Stimulated activated CD8-positive, alpha-beta memory T cell treated with anti-CD3 and anti-CD28 coated beads, Interleukin-7, amount 100 ng/mL, for 48 hours (primary cell): ENCODE measurements around the gene COMP.

Experiments
- DNase-seq, 2 donors: peaks; one replicate each; pipeline ENCODE4 v3.0.0-alpha.2; 2020; ENCODE audit warnings: low read depth in 1 of 2; ENCODE audit errors: extremely low read depth in 1 of 2

The COMP gene

DNA sequence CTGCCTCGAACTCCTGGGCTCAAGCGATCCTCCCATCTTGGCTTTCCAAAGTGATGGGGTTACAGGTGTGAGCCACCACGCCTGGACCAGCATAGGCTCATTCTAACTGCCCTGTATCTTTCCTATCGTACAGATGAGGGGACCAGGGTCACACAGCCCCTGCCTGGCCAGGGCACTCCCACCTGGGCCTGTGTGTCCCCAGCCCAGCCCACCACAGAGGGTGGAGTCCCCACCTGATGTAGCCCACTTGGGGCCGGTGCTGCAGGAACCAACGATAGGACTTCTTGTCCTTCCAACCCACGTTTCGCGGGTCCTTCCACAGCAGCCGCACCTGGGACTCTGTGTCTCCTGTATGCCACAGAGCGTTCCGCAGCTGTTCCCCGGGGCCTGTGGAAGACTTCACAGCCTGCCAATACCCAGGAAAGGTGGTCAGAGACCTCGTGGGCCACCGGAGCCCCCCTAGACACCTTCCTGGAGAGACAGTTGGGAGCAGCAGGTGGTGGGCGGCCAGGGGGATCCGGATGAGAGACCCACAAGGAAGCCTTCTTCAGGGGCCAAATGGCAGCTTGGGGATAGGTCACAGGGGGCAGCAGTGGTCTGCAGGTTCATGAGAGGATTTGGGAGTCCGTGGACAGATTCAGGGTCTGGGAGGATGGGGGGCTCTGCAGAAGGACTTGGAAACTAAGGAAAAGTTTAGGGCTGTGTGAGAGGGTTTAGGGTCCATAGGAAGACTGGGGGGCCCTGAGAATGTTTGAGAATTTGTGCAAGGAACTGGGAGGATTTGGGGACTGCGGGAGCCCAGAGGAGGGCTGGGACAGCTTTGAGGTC is 6.9 kb downstream of the COMP start:
- DNase-seq, result no peak

DNA sequence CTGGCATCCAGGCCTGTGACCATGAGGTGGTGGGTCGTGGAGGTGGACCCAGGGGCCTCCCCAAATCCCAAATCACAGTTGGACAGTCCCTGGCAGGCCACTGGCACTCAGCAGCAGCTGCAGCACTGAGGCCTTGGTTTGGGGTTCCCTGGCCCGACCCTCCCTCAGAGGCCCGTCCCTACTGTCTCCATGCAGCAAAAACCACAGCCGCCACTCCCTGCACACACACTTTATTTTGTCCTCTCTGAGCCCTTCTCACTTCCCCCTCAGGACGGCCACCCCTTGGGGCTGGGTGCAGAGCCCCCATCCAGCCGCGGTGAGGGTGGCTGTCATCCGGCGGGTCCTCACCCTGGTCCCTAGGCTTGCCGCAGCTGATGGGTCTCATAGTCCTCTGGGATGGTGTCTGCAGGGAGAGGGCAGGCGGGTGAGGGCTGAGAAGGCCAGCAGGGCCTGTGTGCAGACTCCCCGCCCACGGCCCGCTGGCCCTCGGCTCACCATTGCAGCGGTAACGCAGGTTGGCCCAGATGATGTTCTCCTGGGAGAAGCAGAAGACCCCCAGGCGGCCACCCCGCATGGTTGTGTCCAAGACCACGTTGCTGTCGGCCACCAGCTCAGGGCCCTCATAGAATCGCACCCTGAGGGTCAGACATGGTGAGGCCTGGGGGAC is 8.4 kb downstream of the COMP start:
- DNase-seq, result no peak

DNA sequence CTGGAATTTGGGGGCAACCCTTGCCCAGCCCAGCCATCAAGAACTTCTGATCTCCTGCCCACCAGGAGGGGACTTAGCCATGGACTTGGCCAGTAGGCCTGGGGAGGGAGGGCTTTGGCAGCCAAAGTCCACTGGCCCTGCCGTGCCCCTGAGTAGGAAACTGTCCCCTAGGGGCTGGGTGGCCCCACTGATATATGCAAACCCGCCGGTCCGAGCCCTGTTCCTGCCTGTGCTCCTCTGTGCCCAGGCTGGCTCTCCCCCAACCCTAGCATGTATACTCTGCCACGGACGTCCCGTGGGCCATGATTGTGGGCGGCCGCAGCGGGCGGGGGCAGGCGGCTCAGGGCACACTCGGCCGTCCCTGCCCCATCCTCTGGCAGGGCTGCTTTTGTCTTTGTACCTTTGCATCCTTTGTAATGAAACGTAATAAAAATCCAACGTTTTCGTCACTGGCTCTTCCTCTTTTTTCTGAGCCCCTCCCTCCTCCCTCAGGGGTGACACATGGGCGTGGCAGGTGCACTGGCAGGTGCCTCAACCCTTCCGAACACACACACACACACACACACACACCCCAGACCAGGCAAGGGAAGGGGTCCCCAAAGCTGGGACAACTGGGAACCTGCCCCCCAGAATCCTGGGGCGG is 9.1 kb downstream of the COMP start:
- no peak for DNase-seq

DNA sequence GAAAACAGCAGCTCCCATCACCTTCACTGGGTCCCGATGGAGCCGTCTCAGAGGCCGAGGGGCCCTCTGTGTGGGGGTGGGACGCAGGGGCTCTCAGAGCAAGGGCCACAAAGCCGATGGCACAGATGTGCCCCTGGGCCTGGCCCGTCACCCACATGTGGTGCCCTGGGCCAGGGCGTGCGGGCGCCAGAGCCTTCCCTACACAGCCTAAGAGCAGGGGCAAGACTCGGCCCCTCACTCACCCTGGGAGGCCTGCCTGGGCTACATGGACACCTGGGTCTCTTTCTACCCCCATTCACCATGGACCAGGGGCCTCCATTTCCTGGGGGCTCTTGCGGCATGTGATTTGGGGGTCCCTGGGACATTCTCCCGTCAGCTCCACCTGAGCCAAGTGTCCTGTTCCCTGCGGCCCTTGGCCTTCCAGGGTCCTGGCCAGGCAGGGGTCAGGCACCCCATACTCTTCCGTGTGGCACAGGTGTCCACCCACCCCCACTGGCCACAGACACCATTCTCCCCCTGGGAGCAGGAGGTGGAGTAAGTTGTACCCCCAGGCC is 10.0 kb downstream of the COMP start:
- no peak for DNase-seq

DNA sequence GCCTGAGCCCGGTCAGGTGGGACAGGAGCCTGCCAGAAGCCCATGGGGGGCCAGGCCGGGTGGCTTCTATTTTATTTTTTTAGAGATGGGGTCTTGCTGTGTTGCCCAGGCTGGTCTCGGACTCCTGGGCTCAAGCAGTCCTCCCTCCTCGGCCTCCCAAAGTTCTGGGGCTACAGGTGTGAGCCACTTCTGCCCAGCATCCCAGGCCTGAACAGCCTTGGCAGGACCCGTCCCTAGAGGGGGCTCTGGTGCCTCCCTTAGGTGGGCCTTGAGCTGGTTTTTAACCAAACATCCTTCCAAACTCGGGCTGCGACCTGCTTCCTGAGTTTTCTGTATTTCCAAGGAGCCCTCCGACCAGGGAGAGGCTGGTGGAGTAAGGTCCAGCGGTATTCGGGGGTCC is 10.5 kb downstream of the COMP start:
- no peak for DNase-seq

DNA sequence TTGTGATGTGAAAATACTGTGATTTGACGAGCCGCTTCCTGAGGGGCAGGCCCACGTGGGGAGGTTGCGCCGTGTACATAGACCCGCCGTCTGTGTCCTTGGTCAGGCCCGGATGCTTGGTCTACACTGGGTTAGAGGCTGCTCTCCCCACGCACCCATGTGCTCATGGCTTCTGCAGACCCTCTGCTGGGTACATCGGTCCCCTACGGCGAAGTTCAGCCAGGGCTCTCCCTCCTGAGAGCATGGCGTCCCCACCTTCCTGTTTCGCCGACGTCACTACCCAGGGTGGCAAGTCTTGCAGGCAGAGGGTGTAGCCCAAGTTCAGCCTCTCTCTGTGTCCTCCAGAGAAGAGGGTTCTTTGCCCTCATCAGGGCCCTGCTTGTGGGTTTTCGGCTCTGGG is 11.0 kb downstream of the COMP start:
- DNase-seq, result no peak

DNA sequence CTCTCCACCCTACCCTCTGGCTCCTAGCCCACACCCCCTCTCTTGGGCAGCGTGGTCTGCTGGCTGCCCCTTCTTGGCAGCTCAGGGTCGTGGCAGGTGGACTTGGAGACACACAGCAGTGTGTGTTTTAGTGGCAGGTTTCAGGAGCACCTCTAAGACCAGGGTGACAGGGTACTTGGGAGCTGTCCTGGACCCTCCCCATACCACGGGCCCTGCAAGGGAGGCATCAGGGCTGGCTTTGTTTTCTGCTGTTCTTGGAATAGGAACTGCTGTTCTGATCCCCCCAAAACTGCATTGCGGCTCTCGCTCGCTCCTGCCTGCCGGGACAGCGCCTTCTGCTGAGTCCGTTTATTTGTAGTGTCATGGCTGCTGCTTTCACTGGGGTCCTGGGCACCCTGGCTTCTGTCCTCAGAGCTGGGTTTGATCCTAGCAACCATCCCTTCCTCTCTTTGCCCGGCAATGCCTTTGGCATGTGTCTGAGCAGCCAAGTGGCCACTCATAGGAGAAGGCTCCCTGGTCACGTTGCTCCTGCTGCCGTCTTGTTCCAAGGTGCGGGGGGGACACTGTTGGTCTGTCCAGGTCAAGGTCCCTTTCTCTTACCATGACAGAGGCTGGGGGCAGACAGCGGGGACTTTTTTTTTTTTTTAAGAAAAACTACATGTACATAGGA is 12.1 kb downstream of the COMP start:
- DNase-seq, result no peak

DNA sequence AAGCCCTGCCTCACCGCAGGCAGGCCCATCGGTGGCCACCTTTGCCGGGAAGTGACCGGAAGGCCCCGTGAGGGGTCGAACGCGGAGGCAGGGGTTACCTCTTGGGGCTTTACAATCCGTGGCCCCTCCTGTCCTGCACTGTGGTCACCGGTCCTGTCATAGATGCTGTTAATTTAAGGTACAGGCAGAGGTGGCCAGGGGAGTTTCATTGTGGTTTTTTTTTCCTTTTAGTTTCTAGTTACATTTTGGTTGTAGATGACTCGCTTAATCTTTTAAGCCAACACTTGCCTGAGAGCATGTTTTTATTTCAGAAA is 13.1 kb downstream of the COMP start:
- DNase-seq, result no peak

DNA sequence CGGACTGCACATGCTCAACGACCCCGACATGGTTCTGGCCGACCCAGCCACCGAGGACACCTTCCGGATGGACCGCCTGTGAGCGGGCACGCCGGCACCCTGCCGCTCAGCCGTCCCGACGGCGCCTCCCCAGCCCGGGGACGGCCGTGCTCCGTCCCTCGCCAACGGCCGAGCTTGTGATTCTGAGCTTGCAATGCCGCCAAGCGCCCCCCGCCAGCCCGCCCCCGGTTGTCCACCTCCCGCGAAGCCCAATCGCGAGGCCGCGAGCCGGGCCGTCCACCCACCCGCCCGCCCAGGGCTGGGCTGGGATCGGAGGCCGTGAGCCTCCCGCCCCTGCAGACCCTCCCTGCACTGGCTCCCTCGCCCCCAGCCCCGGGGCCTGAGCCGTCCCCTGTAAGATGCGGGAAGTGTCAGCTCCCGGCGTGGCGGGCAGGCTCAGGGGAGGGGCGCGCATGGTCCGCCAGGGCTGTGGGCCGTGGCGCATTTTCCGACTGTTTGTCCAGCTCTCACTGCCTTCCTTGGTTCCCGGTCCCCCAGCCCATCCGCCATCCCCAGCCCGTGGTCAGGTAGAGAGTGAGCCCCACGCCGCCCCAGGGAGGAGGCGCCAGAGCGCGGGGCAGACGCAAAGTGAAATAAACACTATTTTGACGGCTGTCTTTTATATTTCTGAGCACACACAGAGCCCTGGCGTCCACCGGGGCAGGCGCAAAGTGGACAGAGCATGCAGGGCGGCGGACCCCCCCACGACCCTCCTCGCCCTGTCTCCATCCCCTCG is 13.6 kb downstream of the COMP start:
- no peak for DNase-seq

DNA sequence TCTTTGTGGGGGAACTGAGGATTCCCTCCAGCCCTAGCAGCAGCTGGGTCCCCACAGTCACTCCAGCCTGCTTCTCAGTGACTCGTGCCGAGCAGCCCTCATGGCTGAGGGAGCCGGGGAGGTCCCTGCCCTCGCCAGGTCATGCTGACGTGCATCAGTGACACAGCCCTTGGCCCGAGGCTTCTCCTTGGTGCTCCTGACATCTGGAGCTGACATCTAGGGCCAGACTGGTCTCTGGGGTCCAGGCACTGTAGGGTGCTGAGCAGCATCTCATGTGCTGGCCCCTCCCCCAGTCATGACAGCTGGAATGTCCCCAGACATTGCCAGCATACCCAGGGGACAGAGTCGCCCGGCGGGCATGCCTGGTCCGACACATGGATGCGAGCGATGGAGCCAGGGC is 14.4 kb downstream of the COMP start:
- DNase-seq, result no peak

DNA sequence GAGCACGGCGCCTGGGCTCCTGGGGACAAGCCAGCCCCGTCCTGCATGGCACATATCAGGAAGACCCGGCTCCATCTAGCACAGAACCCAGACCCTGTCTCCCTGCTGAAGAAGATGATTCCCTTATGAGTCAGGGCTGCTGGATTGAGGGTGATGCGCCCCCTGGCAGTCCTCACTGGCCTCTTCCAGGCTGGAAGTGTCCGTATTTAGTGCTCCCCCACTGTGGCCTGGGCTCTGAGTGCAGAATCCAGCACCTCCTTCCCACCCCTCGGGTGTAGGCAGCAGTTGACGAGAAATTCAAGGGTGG is 14.9 kb downstream of the COMP start:
- DNase-seq, result no peak

DNA sequence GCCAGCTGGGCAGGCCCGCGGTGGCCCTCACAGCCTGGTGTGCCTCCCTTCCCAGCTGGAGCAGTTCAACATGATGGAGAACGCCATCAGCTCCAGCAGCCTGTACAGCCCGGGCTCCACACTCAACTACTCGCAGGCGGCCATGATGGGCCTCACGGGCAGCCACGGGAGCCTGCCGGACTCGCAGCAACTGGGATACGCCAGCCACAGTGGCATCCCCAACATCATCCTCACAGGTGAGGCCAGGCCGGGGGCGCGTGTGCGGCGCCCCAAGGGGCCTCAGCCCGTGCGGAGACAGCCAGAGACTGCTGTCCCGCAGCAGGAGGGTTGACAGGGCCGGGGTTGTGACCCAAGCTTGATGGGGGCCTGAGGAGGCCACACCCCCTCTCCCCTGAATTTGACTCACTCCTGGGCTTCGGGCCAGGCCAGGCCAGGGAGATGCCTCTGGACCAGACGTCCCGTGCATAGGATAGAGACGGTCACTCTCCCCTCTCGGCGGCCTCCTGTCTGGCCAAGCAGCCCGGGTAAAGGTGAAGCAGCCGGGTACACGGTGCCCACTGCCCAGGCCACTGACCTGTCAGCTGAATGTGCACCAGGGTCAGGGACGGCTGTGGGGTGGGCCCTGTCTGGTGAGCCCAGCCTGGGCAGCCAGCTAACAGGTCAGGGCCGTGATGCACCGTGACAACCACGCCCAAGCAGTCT is 15.4 kb downstream of the COMP start:
- DNase-seq, result no peak

DNA sequence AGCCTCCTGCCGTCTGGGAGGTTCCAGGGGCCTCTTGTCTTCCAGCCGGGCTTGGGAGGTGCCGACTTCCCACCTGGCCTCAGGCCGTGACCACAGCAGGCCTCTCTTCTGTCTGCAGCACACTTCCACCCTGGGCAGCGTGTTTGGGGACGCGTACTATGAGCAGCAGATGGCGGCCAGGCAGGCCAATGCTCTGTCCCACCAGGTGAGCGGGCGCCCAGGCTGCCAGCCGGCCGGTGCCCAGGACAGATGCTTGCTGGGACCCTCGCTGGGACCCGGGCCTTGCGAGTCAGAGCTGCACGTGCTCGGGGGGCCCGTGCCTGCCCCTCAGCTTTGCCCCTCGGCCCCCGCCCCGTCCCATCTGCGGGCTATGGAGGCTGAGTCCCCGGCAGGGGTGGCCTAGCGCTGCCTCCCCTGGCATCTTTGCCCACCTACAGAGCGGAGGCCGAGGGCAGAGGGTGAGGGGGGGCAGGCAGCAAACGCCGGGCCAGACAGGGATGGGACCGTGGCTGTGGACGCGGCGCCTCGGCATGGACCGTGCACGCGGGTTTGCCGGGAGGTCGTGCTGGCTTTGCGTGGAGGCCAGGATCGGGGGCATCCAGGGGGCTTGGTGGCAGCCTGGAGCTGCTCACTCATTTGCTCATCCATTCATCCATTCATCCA is 16.2 kb downstream of the COMP start:
- DNase-seq, result no peak

DNA sequence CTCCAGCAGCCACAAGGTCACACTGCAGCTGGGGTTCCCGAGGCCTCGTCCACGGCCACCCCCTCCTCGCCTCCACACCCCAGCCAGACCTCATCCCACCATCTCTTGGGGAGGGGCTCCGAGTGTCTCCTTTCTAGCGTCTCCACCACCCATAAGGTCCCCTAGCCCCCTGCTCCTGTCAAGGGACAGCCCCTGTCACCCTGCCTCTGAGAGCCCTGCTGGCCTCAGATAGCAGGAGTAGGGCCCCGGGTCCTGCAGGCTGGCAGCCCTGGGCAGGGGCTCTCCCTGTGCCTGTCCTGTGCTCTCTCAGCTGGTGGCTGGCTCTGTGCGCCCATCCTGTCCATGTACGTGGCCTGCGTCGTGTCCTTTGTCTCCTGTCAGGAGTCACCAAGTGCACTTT is 17.0 kb downstream of the COMP start:
- DNase-seq, result no peak

DNA sequence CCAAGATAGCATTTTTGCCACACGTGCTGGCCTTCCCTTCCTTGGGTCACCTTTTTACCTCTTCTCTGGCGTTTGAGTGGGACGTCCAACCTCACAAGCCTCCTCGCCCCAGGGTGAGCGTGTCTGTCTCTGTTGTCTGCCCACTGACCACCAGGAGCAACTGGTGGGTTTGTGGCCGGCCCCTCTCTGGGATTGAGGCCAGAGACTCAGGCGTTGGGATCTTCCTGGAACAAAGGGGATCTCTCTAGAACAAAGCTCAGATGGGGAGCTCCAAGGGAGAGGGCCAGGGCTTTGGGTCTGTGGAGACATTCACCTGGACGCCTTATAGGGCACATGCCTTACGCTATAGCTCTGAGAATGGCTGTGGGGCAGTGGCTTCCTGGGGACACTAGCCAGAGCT is 17.4 kb downstream of the COMP start:
- no peak for DNase-seq

DNA sequence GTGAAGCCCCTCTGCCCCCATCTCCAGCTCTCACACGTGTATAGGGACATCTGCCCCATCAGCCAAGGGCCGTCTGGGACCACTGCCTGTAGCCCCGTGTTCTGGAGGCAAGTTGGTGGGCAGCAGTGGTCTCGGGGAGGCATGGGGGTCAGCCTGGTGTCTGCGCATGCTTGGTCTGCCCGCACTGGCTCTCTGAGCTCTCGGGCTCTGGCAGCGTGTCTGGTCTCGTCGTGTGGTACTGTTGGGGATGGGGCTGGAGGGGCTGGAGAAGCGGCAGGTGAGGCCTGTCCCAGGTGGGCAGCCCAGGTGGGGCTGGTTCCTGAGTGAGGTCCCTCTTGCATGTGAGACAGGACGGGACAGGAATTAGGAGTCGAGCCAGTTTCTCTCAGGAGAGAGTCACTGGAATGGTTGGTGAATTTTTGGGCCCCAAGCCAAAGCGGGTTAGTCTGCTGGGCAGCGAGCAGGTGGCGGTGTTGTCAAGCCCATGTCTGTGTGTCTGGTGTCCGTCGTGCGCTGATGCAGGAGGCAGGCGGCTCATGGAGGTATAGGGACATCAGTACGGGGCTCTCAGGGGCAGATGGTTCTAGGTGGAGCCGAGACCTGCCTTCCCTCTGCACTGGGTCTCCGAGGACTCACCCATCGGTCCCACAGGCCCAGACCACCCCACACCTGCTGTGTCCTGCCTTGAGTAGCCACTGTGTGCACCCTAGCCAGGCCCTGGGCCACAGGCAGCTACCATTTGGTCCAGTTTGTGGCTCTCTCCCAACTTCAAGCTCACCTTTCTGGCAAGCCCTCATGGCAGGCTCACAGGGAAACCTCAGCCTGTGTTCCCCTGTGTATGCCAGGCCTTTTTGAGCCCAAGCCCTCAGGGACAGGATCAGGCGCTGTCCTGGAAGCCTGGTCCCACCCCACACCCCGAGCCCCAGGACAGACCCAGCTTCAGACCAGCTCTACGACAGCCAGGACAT is 18.2 kb downstream of the COMP start:
- no peak for DNase-seq

DNA sequence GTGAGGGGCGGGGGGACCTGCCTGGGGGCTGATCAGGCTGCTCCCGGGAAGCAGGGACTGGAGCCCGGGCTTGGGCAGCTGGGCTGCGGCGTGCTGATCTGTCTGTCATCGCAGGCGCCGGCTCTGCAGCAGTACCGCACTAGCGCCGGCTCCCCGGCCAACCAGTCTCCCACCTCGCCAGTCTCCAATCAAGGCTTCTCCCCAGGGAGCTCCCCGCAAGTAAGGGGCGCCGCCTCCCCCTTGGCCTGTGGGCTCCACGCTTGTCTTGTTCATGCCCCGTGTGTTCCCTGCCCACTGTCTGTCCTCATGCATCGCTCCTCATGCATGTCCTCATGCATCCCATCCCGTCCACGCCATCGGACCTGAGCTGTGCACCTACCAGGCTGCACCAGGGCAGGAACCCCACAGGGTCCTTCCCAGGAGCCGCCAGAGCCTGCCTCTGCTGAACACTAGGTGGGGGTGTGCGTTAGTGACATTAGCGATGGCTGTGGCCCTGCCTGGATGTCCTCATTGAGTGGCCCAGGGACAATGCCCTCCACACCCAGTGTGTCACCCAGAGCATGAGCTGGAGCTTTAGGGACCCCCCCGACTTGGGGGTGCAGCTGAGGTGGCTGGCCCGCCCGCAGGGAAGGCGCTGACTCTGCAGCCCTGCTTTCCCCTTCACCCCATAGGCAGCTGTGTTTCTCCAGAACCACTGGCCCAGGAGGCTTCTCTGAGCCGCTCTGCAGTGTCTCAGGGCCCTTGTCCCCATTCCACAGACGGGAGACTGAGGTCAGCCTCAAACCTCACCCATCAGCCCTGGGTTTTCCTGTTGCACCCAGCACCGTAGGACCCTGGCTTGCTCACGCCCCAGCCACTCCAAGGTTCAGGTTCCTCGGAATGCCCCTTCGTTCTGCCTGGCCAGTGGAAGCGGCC is 19.5 kb downstream of the COMP start:
- no peak for DNase-seq
